Measurements from ENCODE around the gene HSCB. TPM values are rescaled to one million over a fixed set of nuclear protein-coding genes. Genes with fewer than 3 reads are reported as not detected.

Gene HSCB
- total and polyA plus RNA-seq, 7 donors, result 16.6 to 67.5 (median 29.9) TPM

GRCh38 chr22:28798810-28799605, 57.2 kb downstream of the HSCB start:
- Histone ChIP-seq H3K36me3 (peaks cover 22 to 47% (median 26%) of the 10 kb centered on the region in 4 donors), H3K4me3 (peak overlapping the region; percentile 74 to 100 (median 87)), H3K4me1 (peaks cover 0 to 68% (median 52%) of the 10 kb centered on the region in 4 donors), H3K9me3 (no peaks in the 10 kb centered on the region), H3K27me3 (no peaks in the 10 kb centered on the region), H3K27ac (peak overlapping the region; percentile 96 to 100 (median 100))
- intact Hi-C loops (cut with DNase I), result loop anchor here (1.0 to 2.0 kb wide), 3 partner anchors 26 to 120 kb away; partner anchors contain the start of genes HSCB and TTC28
- WGBS, 2 donors, result 2 to 3% methylated on average over 7 of the region's 7 CpGs
- peak; percentile 56 to 63 for TF ChIP-seq POLR2A (IDR thresholded peaks at IDR 0.05)
- TF ChIP-seq CTCF (IDR thresholded peaks at IDR 0.05), result no peak
- TF ChIP-seq POLR2AphosphoS5 (IDR thresholded peaks at IDR 0.05), result peak; percentile 72 to 90 (median 86)
- no peak for TF ChIP-seq EP300 (IDR thresholded peaks at IDR 0.05)
- peak; percentile 91 for DNase-seq

- H3K27ac ChIP-seq, result peak overlapping the region; percentile 96 to 100 (median 100)
- TF ChIP-seq POLR2A (IDR thresholded peaks at IDR 0.05), result no peak
- no peak for TF ChIP-seq CTCF (IDR thresholded peaks at IDR 0.05)
- no peak for TF ChIP-seq EP300 (IDR thresholded peaks at IDR 0.05)
- no peak for TF ChIP-seq POLR2AphosphoS5 (IDR thresholded peaks at IDR 0.05)
- no peaks in the 10 kb centered on the region for H3K27me3 ChIP-seq
- H3K4me3 ChIP-seq, result peak overlapping the region; percentile 74 to 100 (median 87)
- 0% methylated on average over 31 of the region's 31 CpGs for WGBS, 2 donors
- no peaks in the 10 kb centered on the region for H3K9me3 ChIP-seq
- DNase-seq, result peak; percentile 85
- peaks cover 0 to 63% (median 49%) of the 10 kb centered on the region in 4 donors for H3K4me1 ChIP-seq
- intact Hi-C loops (cut with DNase I), result loop anchor here (1.0 to 2.0 kb wide), 3 partner anchors 26 to 120 kb away; partner anchors contain the start of genes HSCB and TTC28
- peaks cover 19 to 43% (median 22%) of the 10 kb centered on the region in 4 donors for H3K36me3 ChIP-seq
Measured at GRCh38 chr22:28799606-28800307, 57.9 kb downstream of the HSCB start.

- TF ChIP-seq POLR2A (IDR thresholded peaks at IDR 0.05) (peak; percentile 79 to 91), EP300 (IDR thresholded peaks at IDR 0.05) (no peak), POLR2AphosphoS5 (IDR thresholded peaks at IDR 0.05) (peak; percentile 89 to 99 (median 98))
- Histone ChIP-seq H3K4me3 (peak within 1 kb of the TSS; percentile 74 to 100 (median 87)), H3K27me3 (no peaks in the 10 kb centered on the region), H3K36me3 (peaks cover 11 to 35% (median 15%) of the 10 kb centered on the region in 4 donors), H3K27ac (peak within 1 kb of the TSS; percentile 96 to 100 (median 100)), H3K9me3 (no peaks in the 10 kb centered on the region), H3K4me1 (peaks cover 0 to 56% (median 46%) of the 10 kb centered on the region in 4 donors)
- peak; percentile 97 for DNase-seq
- 0% methylated on average over 78 of the region's 78 CpGs for WGBS, 2 donors
- intact Hi-C loops (cut with DNase I), result no loop called here
Measured at GRCh38 chr22:28800308-28801041, 58.6 kb downstream of the HSCB start, which contains the start of gene XBP1. Gene XBP1, minus strand, starts transcription at chr22:28800569.

GRCh38 chr22:28801845-28802594, 60.2 kb downstream of the HSCB start:
- Histone ChIP-seq H3K4me1 (peaks cover 0 to 41% (median 39%) of the 10 kb centered on the region in 4 donors), H3K4me3 (peak overlapping the region in 3 of 4 donors; percentile 74 to 95 (median 79)), H3K27ac (peak overlapping the region; percentile 96 to 100 (median 100)), H3K9me3 (no peaks in the 10 kb centered on the region), H3K27me3 (no peaks in the 10 kb centered on the region), H3K36me3 (peaks cover 0 to 20% (median under 1%) of the 10 kb centered on the region in 4 donors)
- WGBS, 2 donors, result 19 to 25% methylated on average over 14 of the region's 14 CpGs
- no peak for DNase-seq
- intact Hi-C loops (cut with DNase I), result no loop called here
- TF ChIP-seq EP300 (IDR thresholded peaks at IDR 0.05) (no peak), POLR2AphosphoS5 (IDR thresholded peaks at IDR 0.05) (no peak), POLR2A (IDR thresholded peaks at IDR 0.05) (no peak), CTCF (IDR thresholded peaks at IDR 0.05) (no peak)

Data from sigmoid colon (tissue), 7 donors.